KOPT-K1 (cell line): ENCODE data around the gene PTCH1.

Experiments
- H3K27ac ChIP-seq: fragments of 200-600 bp; sonication (generic); 2 replicates; pipeline ENCODE4 v1.5.1; 2016; ENCODE audit warnings: antibody characterized with exemption, mild to moderate bottlenecking, low read depth, low read length; ENCODE audit not compliant: poor library complexity, severe bottlenecking
- H3K36me3 ChIP-seq: fragments of 200-600 bp; sonication (generic); 2 replicates; pipeline ENCODE4 v1.5.1; 2017; ENCODE audit warnings: antibody characterized with exemption, mild to moderate bottlenecking, low read length, moderate library complexity; ENCODE audit not compliant: insufficient read depth
- H3K9me3 ChIP-seq: fragments of 200-600 bp; sonication (generic); 2 replicates; pipeline ENCODE4 v1.5.1; 2017; ENCODE audit warnings: antibody characterized with exemption, low read length, mild to moderate bottlenecking; ENCODE audit not compliant: insufficient read depth, poor library complexity, severe bottlenecking

The PTCH1 gene

DNA sequence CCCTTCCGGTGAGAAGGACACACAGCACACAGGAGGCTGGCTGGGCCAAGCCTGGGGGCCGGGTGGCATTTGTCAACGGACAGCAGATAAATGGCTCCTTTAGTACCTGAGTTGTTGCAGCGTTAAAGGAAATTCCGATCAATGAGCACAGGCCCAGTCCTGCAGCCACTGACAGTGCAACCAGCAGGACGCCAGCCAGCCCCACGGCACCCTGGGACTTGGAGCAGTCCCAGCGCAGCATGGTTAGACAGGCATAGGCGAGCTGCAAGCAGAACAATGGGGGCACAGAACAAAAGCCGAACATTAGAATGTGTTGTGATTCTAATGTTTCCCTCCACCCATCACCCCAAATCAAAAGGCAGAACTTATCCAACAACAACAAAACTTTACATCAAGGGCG, 39.3 kb downstream of the PTCH1 start:
- no peaks in the 10 kb centered on the region for H3K36me3 ChIP-seq
- no peaks in the 10 kb centered on the region for H3K9me3 ChIP-seq
- no peak overlapping the region for H3K27ac ChIP-seq

DNA sequence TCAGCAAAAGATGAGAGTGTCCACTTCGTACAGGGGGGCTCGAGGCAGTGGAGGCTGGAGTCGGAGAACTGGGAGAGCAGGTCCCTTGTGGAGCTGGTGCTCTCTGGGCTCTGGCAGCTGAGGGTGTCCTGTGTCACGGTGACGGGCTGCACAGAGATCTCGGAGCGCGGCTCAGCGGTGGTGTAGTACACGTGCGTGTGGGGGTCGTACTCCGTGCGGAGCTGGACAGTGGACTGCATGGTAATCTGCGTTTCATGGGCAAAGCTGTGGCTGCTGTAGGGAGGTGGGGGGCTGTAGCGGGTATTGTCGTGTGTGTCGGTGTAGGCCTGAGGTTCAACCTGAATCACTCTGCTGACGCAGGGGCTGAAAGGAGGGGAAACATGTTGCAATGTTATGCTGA, 48.0 kb downstream of the PTCH1 start:
- Histone ChIP-seq H3K36me3 (no peaks in the 10 kb centered on the region), H3K9me3 (no peaks in the 10 kb centered on the region), H3K27ac (no peak overlapping the region)

DNA sequence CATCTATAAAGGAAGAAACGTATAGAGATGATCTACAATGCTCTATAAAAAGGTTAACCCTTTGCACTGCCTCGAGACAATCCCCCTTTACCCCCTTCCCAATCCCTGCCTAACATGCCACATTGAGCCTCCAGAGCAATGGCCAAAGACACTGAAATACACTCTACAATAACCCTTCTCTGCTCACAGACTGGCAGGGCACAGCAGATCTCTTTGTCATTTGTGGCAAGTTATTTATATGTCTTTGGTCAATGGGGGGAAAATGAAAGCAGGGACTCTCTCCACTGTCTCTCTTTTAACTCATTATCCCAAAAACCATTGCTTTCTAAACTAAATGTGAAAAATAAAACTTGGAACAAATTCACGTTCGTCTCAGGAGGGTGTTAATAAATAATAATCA, 51.7 kb downstream of the PTCH1 start:
- Histone ChIP-seq H3K27ac (no peak overlapping the region), H3K36me3 (no peaks in the 10 kb centered on the region), H3K9me3 (no peaks in the 10 kb centered on the region)

DNA sequence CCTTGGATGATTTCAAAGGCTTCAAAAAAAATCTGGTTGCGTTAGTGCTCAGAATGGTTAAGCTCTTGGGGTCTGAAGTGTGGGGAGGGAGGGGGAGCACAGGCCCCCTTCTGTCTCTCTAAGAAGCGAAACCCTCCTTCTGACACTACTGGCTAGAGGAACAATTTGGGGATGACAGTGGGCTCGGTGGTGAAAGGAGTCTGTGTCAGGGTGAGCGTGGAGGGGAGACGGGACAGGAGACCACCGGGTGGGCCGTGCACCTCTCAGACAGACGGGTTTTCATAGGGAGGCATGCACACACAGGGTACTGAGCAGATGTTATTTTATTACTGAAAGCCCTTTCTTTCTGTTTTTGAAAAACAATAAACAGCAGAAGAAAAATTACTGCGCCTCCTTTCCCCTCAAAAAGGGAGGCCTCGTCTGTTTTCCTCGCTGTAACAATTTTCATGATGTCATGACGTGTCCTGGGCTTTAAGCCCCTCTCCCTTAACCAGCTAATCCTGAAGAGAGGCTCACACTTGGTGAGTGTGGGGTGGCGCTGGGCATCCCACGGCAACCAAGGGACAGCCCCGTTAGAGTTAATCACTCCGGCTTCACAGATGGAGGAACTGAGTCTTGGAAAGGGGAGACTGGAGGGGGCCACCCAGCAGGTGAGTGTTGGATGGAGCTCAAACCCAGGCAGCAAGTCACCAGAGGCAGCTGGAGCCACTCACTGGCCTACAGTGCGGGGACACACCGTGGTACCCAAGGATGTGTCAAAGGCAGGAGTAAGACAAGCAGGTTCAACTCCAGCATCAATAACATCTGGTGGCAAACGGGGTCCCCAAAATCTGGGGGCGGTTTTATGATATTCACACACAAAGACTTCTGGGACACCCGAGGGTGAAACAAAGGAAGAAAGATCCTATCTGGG, 53.4 kb downstream of the PTCH1 start:
- Histone ChIP-seq H3K36me3 (no peaks in the 10 kb centered on the region), H3K27ac (peak overlapping the region; percentile 59), H3K9me3 (no peaks in the 10 kb centered on the region)

DNA sequence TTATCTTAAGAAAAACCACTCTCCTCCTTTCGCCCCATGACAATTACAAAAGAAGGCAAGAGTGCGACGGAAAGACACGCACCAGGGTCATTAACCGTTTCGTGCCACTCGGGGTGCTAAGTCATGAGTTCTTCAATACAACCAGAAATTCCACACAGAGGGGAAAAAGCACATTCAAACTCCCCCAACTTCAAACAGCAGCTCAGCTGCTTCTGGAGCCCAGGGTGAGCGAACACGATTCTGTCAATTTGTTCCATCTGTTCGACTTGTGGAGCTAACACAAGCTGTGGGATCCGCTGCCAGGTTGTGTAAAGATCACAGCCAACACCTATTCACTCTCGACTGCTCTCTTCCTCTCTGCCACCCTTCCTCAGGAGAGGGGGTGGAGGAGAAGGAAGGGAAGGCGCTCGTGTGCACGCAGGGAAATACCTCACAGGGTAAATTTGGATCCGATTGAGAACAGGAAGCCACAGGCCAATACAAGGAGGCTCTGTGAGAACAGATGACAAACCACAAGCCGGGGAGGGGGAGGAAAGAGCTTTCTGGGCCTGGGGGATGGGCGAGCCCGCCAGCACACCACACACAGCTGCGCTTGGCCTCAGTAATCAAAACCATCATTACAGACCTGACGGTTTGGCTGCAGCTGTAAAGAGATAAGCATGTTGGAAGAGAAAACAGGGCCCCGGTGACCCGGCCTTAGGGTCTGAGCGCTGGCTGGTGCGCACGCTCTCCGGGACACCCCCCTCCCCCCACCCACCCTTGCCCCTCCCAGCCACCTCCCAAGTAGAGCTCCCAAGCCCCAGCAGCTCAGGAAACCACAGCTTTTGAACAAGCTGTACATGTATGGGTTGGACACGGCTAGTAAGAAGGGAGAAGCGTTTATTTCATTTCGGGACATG, 54.3 kb downstream of the PTCH1 start:
- Histone ChIP-seq H3K27ac (peak overlapping the region; percentile 59), H3K36me3 (no peaks in the 10 kb centered on the region), H3K9me3 (no peaks in the 10 kb centered on the region)

DNA sequence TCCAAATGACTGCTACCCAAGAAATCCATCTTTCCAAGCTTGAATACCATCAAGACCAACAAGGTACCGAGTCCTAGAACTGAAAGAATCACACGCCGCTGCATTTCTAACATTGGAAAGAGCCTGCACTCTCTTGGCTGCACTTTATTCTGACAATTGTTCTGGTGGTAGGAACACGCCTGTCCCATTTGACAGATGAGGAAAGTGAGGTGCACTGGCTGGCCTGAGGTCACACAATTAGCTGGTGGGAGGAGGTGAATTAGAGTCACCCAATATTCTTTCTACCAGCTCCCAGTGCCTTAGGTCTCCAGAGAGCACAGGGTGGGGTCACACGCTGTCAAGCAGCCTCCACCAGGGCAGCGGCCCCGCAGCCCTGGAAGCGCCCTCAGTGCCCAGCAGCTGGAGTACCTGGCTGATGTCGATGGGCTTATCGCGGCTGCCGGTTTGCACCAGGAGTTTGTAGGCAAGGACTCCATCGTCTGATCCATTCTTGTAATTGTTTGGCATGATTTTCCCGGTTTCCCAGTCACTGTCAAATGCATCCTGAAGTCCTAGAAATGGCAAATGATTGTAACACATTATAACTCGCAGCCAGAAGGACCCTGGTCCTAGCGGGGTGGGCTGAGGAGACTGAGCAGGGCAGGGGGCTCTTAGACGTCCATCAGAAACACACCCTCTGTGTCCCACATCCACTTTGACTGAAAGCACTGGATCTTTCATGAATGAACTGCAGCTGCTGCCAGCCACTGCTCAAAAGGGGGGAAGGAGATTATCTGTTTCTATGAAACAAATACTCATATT, 55.1 kb downstream of the PTCH1 start:
- Histone ChIP-seq H3K9me3 (no peaks in the 10 kb centered on the region), H3K36me3 (no peaks in the 10 kb centered on the region), H3K27ac (peak overlapping the region; percentile 21)

DNA sequence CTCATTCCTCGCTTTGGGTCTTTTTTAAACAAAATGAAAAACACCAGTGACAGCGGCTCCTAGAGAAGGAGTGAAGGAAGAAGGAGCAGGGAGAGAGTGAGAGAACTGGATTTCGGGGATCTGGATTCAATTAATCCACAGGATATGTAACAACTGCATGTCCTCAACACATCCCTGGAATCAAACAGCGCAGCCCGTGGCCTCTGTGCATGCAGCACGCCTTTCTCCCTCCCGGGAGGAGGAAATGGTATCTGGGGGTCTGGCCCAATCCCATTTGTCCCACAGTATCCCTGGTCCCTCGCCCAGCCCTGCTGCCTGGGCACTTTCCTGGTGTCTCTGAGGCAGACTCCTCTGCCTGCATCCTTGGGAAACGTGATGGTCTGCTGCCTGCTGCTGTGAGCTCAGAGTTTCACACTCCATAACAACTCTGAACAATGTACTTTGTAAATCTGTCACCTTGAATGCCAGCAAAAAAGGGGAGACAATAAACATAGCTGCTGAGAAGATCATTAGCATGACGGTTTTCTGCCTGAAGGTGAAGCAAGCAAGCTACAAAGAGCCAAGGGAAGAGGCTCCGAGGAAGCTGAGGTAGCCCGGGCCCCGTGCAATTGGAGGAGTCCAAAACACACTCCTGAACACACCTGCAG, 56.1 kb downstream of the PTCH1 start:
- Histone ChIP-seq H3K36me3 (no peaks in the 10 kb centered on the region), H3K27ac (no peak overlapping the region), H3K9me3 (no peaks in the 10 kb centered on the region)

DNA sequence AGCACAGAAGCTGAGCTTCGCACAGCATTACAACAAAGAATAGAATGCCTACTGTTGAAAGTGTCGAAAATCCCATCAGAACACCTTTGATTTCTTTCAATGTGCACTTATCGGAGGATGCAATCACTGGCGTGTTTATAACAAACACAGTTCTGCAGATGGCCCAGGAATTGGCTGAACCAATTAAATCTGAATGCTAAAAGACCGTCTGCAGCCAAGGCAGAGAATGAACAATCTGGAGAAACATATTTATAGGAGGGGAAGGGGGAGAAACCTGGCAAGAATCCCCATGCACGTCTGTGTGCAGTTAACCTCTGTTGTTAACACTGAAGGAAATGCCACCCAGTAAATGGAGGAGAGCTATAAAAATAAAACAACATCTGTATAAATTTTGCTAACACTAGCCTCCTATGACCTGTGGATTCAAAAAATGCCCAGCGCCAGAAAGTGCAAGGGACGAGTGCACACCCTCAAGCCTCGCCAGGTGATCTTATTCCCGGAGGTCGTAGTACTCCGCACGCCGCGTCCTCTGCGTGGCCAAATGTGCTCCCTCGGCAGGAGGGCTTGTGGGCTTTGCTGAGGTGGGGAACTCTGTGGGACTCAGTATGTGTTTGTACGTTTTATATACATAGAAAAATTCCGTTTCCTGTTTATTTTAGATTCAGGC, 56.8 kb downstream of the PTCH1 start:
- Histone ChIP-seq H3K36me3 (no peaks in the 10 kb centered on the region), H3K27ac (no peak overlapping the region), H3K9me3 (no peaks in the 10 kb centered on the region)

DNA sequence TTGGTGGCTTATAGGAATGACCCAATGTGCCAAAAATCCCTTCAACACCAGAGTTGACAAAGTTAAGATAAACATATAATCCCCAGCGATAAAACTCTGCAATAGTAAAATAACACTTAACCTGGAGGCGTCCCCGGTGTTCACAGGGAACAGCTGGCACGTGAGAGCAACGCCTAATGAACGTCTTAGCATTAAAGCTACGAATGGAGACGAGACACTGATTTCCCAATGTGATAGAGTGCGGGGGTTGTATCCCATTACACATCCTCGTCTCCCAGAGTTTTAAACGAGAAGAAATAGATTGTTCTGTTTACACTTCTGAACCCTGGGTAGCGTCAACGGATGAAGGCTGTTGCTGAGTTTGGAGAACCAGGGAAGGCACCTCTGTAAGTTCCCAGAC, 57.6 kb downstream of the PTCH1 start:
- Histone ChIP-seq H3K36me3 (no peaks in the 10 kb centered on the region), H3K9me3 (no peaks in the 10 kb centered on the region), H3K27ac (no peak overlapping the region)

DNA sequence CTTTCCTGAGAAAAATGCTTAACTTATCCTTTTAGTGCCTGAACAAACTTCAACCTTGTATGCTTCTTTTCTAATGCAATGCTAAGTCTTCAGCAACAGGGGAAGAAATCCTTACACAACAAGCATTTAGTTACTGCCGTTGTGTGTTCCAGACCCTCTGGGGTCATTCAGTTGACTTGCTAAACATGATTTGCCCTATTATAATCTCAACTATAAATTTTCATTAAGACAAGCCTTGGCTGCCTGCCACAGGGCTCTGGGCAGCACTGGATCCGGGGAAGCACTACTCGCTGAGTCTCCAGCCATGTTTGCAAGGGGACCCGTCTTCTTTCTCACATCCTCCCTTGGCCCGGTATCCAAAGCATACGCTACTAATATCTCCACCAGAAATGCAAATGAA, 58.1 kb downstream of the PTCH1 start:
- no peak overlapping the region for H3K27ac ChIP-seq
- H3K36me3 ChIP-seq, result no peaks in the 10 kb centered on the region
- no peaks in the 10 kb centered on the region for H3K9me3 ChIP-seq

DNA sequence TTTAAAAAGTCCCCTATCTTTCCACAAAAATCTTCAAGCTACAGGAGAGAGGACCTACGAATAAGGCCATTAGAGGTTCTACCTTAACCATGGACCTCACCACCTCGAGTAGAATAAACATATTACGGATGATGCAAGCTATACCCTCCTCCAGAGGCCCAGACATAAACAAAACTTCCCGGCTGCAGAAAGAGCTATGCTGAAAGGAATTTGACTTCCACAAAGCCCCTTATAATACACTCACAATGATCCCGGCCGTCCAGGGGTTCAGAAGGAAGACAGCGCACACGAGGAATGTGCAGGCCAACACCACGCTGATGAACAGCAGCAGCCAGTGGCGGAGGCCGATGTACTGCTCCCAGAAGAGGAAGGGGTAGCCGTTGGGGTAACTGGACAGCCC, 59.0 kb downstream of the PTCH1 start:
- H3K36me3 ChIP-seq, result no peaks in the 10 kb centered on the region
- no peaks in the 10 kb centered on the region for H3K9me3 ChIP-seq
- H3K27ac ChIP-seq, result no peak overlapping the region

DNA sequence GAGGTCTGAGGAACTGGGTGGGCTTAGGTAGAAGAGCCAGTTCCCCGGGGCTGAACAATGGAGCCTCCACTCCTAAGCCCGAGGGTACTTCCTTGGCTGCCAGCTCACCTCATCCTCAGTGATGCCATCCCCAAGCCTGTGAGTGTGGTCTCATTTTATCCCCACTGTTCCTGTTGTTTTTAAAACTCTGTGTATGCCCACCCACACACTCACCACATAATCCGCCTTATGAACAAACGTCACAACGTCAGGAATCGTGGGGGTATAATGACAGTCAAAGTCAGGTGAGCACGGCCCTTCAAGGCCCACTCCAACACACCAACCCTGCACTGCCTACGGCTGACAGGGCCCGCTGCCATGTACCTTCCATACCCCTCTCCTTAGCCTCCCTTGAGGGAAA, 61.1 kb downstream of the PTCH1 start:
- Histone ChIP-seq H3K9me3 (no peaks in the 10 kb centered on the region), H3K36me3 (no peaks in the 10 kb centered on the region), H3K27ac (no peak overlapping the region)

DNA sequence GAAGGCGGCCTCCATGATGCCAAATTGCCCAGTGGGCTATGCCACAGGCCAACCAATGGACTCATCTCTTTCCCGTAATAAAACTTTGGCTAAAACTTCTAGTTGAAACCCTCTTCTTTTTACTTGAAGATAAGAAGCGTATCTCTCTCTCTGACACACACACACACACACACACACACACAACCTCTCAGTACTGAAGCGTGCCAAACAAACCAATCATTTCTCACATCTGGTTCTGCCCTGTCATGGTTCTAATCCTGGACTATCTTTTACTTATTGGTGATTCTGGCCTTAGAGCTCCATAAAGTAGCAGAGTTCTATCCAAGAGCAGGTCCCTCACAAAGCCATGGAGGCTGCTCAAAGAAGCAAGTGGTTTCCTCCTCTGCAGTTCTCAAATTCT, 64.6 kb downstream of the PTCH1 start:
- no peaks in the 10 kb centered on the region for H3K36me3 ChIP-seq
- H3K9me3 ChIP-seq, result no peaks in the 10 kb centered on the region
- no peak overlapping the region for H3K27ac ChIP-seq

DNA sequence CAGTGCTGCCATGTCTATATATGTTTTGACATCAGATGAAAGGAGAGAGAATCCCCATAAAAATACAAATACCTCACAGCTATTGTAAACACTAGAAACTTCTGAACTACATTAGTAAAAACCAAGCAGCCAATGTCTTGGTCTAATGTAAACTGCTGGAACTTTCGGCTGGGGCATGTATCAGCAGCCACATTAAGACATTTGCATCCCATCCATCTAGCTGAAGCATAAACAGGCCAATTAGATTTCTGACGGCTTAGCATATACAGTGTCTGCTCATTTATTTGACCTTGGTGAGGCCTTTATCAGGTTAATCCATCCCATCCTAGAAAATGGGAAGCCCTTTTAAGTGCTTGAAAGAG, 65.7 kb downstream of the PTCH1 start:
- H3K27ac ChIP-seq, result no peak overlapping the region
- no peaks in the 10 kb centered on the region for H3K9me3 ChIP-seq
- H3K36me3 ChIP-seq, result no peaks in the 10 kb centered on the region
